AG09309 (cell line): ENCODE data around the gene PSORS1C1.
A peak's percentile ranks its signal among the peaks of the same experiment; 100 is the strongest.

Experiments used
- DNase-seq: peaks from one replicate; pipeline ENCODE4 v3.0.0-alpha.2; 2010; ENCODE audit warnings: low read depth
- H3K4me3 ChIP-seq: 2 replicates; pipeline ENCODE4 v1.5.1; 2011; ENCODE audit warnings: mild to moderate bottlenecking, low read depth, low read length, moderate library complexity; ENCODE audit not compliant: control insufficient read depth
- TF ChIP-seq, protein P1 (sequence below): IDR thresholded peaks from 2 replicates; pipeline ENCODE4 v1.5.1; 2011; ENCODE audit warnings: mild to moderate bottlenecking, low read depth, low read length, inconsistent platforms; ENCODE audit not compliant: insufficient read depth, control insufficient read depth; ENCODE audit errors: missing control alignments

The PSORS1C1 gene

DNA sequence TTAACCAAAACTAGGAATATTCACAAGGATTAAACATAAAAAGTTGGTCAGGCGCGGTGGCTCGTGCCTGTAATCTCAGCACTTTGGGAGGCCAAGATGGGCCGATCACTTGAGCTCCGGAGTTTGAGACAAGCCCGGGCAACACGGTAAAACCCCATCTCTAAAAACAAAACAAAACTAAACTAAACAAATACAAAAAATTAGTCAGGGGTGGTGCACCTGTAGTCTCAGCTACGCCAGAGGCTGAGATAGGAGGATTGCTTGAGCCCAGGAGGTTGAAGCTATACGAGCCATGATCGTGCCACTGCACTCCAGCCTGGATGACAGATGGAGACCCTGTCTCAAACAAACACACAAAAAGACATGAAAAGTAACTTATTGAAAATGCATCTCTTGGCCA lies 21.1 kb downstream of the PSORS1C1 start:
- no peak for DNase-seq
- TF ChIP-seq, protein P1, sequence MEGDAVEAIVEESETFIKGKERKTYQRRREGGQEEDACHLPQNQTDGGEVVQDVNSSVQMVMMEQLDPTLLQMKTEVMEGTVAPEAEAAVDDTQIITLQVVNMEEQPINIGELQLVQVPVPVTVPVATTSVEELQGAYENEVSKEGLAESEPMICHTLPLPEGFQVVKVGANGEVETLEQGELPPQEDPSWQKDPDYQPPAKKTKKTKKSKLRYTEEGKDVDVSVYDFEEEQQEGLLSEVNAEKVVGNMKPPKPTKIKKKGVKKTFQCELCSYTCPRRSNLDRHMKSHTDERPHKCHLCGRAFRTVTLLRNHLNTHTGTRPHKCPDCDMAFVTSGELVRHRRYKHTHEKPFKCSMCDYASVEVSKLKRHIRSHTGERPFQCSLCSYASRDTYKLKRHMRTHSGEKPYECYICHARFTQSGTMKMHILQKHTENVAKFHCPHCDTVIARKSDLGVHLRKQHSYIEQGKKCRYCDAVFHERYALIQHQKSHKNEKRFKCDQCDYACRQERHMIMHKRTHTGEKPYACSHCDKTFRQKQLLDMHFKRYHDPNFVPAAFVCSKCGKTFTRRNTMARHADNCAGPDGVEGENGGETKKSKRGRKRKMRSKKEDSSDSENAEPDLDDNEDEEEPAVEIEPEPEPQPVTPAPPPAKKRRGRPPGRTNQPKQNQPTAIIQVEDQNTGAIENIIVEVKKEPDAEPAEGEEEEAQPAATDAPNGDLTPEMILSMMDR = no peak
- no peak overlapping the region for H3K4me3 ChIP-seq

DNA sequence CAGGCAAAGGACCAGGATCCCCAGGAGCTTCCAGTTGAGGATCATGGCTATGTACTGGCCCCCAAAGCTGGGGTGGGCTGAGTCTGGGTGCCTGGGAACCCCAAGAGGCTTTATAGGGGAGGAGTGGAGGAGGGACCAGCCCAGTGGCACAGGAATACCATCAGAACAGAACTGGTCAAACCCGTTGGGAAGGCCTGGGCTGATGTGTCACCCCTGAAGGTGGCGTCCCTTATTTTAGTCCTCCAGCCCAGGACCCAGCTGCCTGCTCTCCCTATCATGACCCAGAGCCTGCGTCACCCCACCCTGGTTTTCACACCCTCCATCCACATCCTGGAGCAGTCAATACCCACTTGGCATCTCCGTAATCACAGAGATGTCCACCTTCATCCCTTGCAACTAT lies 24.4 kb downstream of the PSORS1C1 start, which contains the start of gene PSORS1C2:
TSS of gene PSORS1C2 (minus strand) at position 85 of the 400 bp plus-strand sequence. CDS start at position 45, 40 bp downstream.
- no peak for DNase-seq
- TF ChIP-seq, protein P1 = no peak
- H3K4me3 ChIP-seq = no peak within 1 kb of the TSS

DNA sequence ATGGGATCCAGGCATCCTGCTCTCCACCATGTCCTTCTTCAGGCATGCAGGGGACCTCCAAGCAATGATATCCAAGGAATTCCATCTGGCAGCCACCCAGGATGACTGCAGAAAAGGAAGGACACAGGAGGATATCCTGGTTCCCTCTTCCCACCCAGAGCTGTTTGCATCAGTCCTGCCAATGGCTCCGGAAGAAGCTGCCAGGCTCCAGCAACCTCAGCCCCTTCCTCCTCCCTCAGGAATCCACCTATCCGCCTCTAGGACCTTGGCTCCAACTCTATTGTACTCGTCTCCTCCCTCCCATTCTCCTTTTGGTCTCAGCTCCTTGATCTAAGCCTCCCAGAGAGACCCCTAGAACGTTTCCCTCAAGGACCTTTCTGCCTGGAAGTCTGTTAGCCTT lies 25.0 kb downstream of the PSORS1C1 start:
- no peak for DNase-seq
- no peak overlapping the region for H3K4me3 ChIP-seq
- TF ChIP-seq, protein P1 = no peak

DNA sequence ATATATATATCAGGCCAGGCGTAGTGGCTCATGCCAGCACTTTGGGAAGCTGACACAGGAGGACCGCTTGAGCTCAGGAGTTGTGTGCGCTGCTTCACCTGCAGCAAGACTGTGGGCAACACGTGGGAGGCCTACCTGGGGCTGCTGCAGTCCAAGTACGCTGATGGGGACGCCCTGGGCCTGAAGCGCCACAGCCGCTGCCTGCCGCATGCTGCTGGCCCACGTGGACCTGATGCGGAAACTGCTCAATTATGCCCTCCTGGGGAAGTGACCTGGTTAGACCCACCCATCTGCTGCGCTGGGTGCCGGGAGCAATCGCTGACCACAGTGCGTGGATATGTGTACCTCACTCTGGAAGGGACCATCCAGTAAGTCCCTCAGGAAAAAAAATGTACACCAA lies 26.0 kb downstream of the PSORS1C1 start:
- DNase-seq = no peak
- TF ChIP-seq, protein P1 = no peak
- no peak overlapping the region for H3K4me3 ChIP-seq

DNA sequence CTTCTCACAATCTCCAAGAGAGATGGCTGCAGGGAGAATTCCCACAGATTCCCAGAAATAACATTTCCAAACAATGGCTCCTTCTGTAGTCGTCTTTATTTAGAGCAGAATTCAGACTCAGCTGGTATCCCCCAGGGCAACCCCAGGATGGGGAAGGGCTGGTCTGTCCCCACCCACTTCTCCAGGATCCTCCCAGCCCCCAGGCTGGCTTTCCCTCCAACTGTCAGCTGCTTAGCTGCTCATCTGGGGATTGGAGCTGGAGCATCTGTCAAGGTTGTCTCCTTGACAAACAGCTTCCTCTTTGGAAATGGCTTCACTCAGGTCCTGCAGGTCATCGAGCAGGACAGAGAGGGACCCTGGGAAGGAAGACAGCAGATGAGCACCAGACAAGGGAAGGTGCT lies 27.8 kb downstream of the PSORS1C1 start:
- no peak overlapping the region for H3K4me3 ChIP-seq
- TF ChIP-seq, protein P1 = no peak
- DNase-seq = no peak

DNA sequence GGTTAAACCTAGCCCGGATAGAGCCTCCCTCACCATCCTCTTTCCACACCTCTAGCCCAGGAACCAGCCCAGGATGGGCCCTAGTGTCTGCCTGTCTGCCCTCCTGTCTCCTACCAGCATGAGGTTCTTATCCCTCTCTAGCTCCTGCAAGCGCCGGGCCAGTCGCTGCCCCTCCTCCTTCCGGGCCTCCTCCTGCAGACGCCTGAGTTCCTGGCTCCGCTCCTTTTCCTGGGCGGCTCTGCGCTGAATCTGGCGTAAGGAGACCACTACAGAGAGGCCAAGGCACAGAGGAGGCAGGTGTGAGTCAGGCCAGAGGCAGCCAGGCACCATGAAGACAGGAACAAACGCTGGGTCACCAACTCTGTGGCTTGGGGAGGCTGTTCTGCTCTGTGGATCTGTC lies 28.5 kb downstream of the PSORS1C1 start:
- peak; percentile 46 for DNase-seq
- no peak overlapping the region for H3K4me3 ChIP-seq
- TF ChIP-seq, protein P1 = no peak
